Peyer's patch (tissue), 4 donors: ENCODE data around the gene ADAMTS14.

Experiments used
- POLR2A ChIP-seq, 2 donors: fragments of 450-650 bp; IDR thresholded peaks; one replicate each; pipeline ENCODE4 v1.5.1; 2017; ENCODE audit warnings: antibody characterized with exemption in 2 of 2, mild to moderate bottlenecking in 2 of 2, moderate library complexity in 2 of 2
- TF ChIP-seq, protein P1 (sequence below), 6 experiments: fragments of 450-650 bp in 4 of 6; fragments of 200-600 bp in 2 of 6; sonication (generic) in 1 of 6; IDR thresholded peaks; one replicate each; pipeline ENCODE4 v1.5.1; 2017 to 2019; ENCODE audit warnings: antibody characterized with exemption in 6 of 6, mild to moderate bottlenecking in 3 of 6, moderate library complexity in 1 of 6

DNA sequence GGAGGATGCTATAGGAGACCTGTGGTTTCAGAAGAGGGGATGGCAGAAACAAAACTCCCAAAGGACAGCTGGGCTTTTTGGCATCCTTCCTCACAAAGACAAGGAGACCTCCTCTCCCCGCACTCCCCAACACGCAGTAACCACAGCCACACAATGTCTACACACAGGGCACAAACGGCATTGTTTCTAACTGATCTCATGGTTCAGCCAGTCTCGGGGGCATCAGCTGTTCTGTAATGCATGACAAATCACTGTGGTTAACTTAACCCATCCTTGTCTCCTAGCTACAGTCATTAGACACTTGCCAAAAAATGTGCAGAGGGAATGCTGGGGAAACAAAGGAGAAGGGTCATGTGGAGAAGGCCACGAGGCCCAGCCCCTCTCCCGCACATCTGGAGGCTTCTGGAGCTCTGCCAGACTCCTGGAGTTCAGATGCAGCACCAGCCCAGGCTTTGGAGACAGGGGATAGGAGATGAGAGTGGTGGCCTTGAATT, 7.6 kb upstream of the ADAMTS14 start:
- TF ChIP-seq, protein P1, sequence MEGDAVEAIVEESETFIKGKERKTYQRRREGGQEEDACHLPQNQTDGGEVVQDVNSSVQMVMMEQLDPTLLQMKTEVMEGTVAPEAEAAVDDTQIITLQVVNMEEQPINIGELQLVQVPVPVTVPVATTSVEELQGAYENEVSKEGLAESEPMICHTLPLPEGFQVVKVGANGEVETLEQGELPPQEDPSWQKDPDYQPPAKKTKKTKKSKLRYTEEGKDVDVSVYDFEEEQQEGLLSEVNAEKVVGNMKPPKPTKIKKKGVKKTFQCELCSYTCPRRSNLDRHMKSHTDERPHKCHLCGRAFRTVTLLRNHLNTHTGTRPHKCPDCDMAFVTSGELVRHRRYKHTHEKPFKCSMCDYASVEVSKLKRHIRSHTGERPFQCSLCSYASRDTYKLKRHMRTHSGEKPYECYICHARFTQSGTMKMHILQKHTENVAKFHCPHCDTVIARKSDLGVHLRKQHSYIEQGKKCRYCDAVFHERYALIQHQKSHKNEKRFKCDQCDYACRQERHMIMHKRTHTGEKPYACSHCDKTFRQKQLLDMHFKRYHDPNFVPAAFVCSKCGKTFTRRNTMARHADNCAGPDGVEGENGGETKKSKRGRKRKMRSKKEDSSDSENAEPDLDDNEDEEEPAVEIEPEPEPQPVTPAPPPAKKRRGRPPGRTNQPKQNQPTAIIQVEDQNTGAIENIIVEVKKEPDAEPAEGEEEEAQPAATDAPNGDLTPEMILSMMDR (IDR thresholded peaks at IDR 0.05): no peak
- no peak for TF ChIP-seq POLR2A (IDR thresholded peaks at IDR 0.05)
